ENCODE results near the gene HAUS8. TPM values are rescaled to one million over a fixed set of nuclear protein-coding genes. Genes with fewer than 3 reads are reported as not detected.

Gene HAUS8
- total and polyA plus RNA-seq, 2 of the 8 experiments (the other 6 are each of a cell fraction or from before 2014, with no cell fraction given), result 18.4 to 23.2 TPM

- Histone ChIP-seq H4K8ac (ENCODE audit: extremely low read depth, insufficient read depth, low read length) (peak overlapping the region; percentile 71; the same call in 1 of the 2 replicates), H3K56ac (replicated peaks; ENCODE audit: insufficient read length, low read depth, low read length) (no peak overlapping the region), H3K23ac (ENCODE audit: insufficient read length) (no peak overlapping the region), H3K14ac (ENCODE audit: insufficient read length) (no peak overlapping the region), H3K9me3 (ENCODE audit: insufficient read depth in 2 of 2, low read depth in 1 of 2, low read length in 1 of 2) (peaks cover 9 to 10% of the 10 kb centered on the region in 2 experiments), H2BK5ac (ENCODE audit: low read depth, low read length) (no peak overlapping the region; the same call in 1 of the 2 replicates), H3K4me3 (ENCODE audit: extremely low read depth in 1 of 4, insufficient read depth in 2 of 4, low read depth in 3 of 4, low read length in 4 of 4) (no peak overlapping the region), H2BK15ac (ENCODE audit: low read length) (no peak overlapping the region), H4K20me1 (replicated peaks in 1 of 2; ENCODE audit: control insufficient read depth in 1 of 2, insufficient read depth in 2 of 2, low read length in 2 of 2) (peaks cover 2 to 4% of the 10 kb centered on the region in 2 experiments), H3K23me2 (ENCODE audit: low read depth, low read length) (no peaks in the 10 kb centered on the region), H3K79me2 (ENCODE audit: control insufficient read depth in 1 of 2, insufficient read depth in 2 of 2, low read length in 2 of 2) (peaks cover 0 to 13% of the 10 kb centered on the region in 2 experiments; a peak in 1 of 4 replicates), H3K27ac (ENCODE audit: low read depth, low read length) (no peak overlapping the region), H3K27me3 (replicated peaks in 1 of 4; ENCODE audit: control insufficient read depth in 3 of 4, extremely low read depth in 1 of 4, insufficient read depth in 3 of 4, low read length in 3 of 4) (no peaks in the 10 kb centered on the region), H3K79me1 (ENCODE audit: low read depth, low read length) (peaks cover 13% of the 10 kb centered on the region), H2BK12ac (ENCODE audit: low read depth, low read length) (no peak overlapping the region), H3K9ac (replicated peaks in 1 of 4; ENCODE audit: extremely low read depth in 1 of 4, low read depth in 3 of 4, low read length in 3 of 4) (no peak overlapping the region), H3K4ac (replicated peaks; ENCODE audit: insufficient read length, low read depth, low read length) (no peak overlapping the region), H2BK20ac (ENCODE audit: low read length) (no peak overlapping the region), H3K18ac (ENCODE audit: extremely low read depth, low read length) (no peak overlapping the region), H3K4me1 (replicated peaks in 1 of 4; ENCODE audit: control insufficient read depth in 3 of 4, insufficient read depth in 4 of 4, low read length in 3 of 4) (0 out of 7 replicates have a peak, but pooled peaks cover 0 to 2% (median 0%) of the 10 kb centered on the region in 4 experiments), H3K4me2 (ENCODE audit: insufficient read depth in 1 of 2, low read depth in 2 of 2, low read length in 2 of 2) (no peak overlapping the region), H4K5ac (ENCODE audit: insufficient read length, low read depth, low read length) (no peak overlapping the region), H4K91ac (replicated peaks; ENCODE audit: insufficient read length, low read length) (no peak overlapping the region), H2AK5ac (ENCODE audit: low read depth, low read length) (no peak overlapping the region), H2BK120ac (replicated peaks; ENCODE audit: low read depth, low read length) (no peak overlapping the region), H2AFZ (ENCODE audit: low read length) (no peak overlapping the region), H3K36me3 (ENCODE audit: control insufficient read depth in 2 of 4, insufficient read depth in 4 of 4, low read length in 3 of 4) (peaks cover 6 to 19% (median 9%) of the 10 kb centered on the region in 4 experiments; a peak in 7 of 8 replicates)
- DNase-seq (ENCODE audit: low read depth in 1 of 2, low spot score in 2 of 2) (no peak), FAIRE-seq (no peak)
- no peak for TF ChIP-seq SP1 (IDR thresholded peaks at IDR 0.05; ENCODE audit: low read depth, low read length)
- TF ChIP-seq BRCA1 (IDR thresholded peaks at IDR 0.05; ENCODE audit: low read depth, low read length), result no peak
- TF ChIP-seq ASH2L (IDR thresholded peaks at IDR 0.05; ENCODE audit: low read length), result no peak
- no peak for TF ChIP-seq SAP30 (IDR thresholded peaks at IDR 0.05; ENCODE audit: insufficient read depth, insufficient replicate concordance, low read length)
- no peak for TF ChIP-seq POLR2A (IDR thresholded peaks at IDR 0.05; ENCODE audit: control extremely low read depth in 1 of 2, low read depth in 2 of 2, low read length in 2 of 2)
- no peak for TF ChIP-seq NRF1 (IDR thresholded peaks at IDR 0.05; ENCODE audit: low read depth, low read length)
- CTCF ChIA-PET (ENCODE audit: partially characterized antibody), result interaction anchor here (0.6 to 1.9 kb wide), 11 partner anchors 8 to 97 kb away, joined by 3 to 8 read pairs (median 3); no protein-coding TSS in a partner anchor
- 94% methylated on average over 58 of the region's 59 CpGs; no CpG with 5 or more reads in 1 of the 2 experiments for WGBS, 2 experiments (ENCODE audit: extremely low coverage in 1 of 2, insufficient coverage in 1 of 2, insufficient read length in 1 of 2, insufficient replicate concordance in 2 of 2, low coverage in 1 of 2, low lambda C conversion rate in 2 of 2, missing lambda C conversion rate in 1 of 2)
- POLR2A ChIA-PET (ENCODE audit: partially characterized antibody), result no interaction called here
These were observed 26.7 kb upstream of the HAUS8 start for GRCh38 chr19:17101686-17102628.

All from H1 (cell line).